Measurements from ENCODE around the gene RAET1G.

DNA sequence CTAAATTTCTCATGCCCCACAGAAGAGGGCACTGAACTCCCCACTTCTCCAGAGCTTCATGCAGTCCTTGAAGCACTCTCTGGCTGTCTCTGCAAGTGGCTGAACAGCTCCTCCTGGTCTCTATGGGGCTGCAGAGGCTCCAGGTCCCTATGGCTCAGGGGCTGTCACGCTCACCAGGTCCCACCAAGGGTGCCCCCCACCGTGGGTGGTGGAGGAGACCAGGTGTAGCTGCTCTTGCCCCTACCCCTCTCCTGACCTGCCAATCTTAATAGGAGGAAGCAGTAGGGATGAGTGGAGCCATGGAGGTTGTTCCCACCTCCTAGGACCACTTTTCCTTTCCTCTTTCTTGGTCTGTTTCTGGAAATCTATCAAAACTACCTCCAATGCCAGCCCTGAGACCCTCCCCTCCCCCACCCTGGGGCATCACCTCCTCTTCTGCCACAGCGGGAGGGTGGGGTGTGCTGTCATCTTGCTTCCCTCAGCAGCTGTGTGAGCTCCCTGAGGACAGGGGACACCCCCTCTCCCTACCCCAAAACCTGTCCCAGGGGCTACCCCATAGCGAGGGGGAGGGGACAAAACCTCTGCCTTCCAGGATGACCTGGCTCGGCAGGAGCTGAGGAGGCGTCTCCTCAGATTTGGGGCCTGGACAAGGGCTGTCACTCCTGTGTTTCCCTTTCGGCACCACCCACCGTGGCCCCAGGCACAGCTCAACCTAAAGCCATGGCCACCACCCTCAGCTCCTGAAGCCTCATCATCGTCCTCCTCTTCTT, 13.0 kb downstream of the RAET1G start:
- TF ChIP-seq, protein P1, sequence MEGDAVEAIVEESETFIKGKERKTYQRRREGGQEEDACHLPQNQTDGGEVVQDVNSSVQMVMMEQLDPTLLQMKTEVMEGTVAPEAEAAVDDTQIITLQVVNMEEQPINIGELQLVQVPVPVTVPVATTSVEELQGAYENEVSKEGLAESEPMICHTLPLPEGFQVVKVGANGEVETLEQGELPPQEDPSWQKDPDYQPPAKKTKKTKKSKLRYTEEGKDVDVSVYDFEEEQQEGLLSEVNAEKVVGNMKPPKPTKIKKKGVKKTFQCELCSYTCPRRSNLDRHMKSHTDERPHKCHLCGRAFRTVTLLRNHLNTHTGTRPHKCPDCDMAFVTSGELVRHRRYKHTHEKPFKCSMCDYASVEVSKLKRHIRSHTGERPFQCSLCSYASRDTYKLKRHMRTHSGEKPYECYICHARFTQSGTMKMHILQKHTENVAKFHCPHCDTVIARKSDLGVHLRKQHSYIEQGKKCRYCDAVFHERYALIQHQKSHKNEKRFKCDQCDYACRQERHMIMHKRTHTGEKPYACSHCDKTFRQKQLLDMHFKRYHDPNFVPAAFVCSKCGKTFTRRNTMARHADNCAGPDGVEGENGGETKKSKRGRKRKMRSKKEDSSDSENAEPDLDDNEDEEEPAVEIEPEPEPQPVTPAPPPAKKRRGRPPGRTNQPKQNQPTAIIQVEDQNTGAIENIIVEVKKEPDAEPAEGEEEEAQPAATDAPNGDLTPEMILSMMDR (IDR thresholded peaks at IDR 0.05) = no peak
- TF ChIP-seq POLR2A (IDR thresholded peaks at IDR 0.05) = no peak
